HepG2 (cell line): Measurements from ENCODE around the gene DPF1. TPM values are rescaled to one million over a fixed set of nuclear protein-coding genes. Genes with fewer than 3 reads are reported as not detected.

Experiments
- ATAC-seq: fragments of 200-7000 bp; cut with Tn5 transposase; 3 replicates; pipeline ENCODE4 v1.9.1; 2020; ENCODE audit warnings: mild to moderate bottlenecking, moderate library complexity
- BruUV-seq: library from RNA; stranded (reverse); fragments of 400-500 nt; replicated peaks from 2 replicates; lab custom pipeline; 2021; lab: Mats Ljungman, UMichigan
- CTCF ChIA-PET: fragments of 300-600 bp; formaldehyde crosslinking; extraction: SDS; loops from one replicate; lab custom pipeline; 2021; ENCODE audit warnings: low total read pairs, inconsistent platforms, low intra/inter-chr PET ratio; lab: Yijun Ruan, JAX
- POLR2A ChIA-PET: fragments of 350-600 bp; sonication (Branson Sonifier 250); formaldehyde crosslinking; loops from one replicate; lab custom pipeline; 2020; ENCODE audit warnings: antibody characterized with exemption, inconsistent platforms; lab: Yijun Ruan, JAX
- DNase-seq: peaks from one replicate; pipeline ENCODE4 v3.0.0-alpha.2; 2015; ENCODE audit warnings: low spot score
- FAIRE-seq: peaks from 3 replicates; lab custom pipeline; 2011; peaks lifted over from hg19 to GRCh38; lab: Jason Lieb, UNC
- H2AFZ ChIP-seq: one replicate; pipeline ENCODE4 v1.6.1; 2011; ENCODE audit warnings: low read length, inconsistent platforms
- H3K27ac ChIP-seq: fragments of 300-600 bp; 3 replicates; pipeline ENCODE4 v1.8.0; 2011; ENCODE audit warnings: mixed run types, mild to moderate bottlenecking, mixed read lengths, low read length, inconsistent platforms; ENCODE audit not compliant: insufficient read depth; ENCODE audit errors: extremely low read length
- H3K27me3 ChIP-seq, 2 experiments: fragments of 200-600 bp in 1 of 2; 2 replicates in 1 of 2; 3 replicates in 1 of 2; pipeline versions ENCODE4 v1.6.0 to v1.8.0; 2011; ENCODE audit warnings: low read length in 2 of 2, mild to moderate bottlenecking in 2 of 2, moderate library complexity in 2 of 2, inconsistent platforms in 1 of 2; ENCODE audit not compliant: insufficient read depth in 2 of 2, control insufficient read depth in 1 of 2
- H3K36me3 ChIP-seq, 2 experiments: fragments of 200-600 bp in 1 of 2; replicated peaks in 1 of 2; 2 replicates in 1 of 2; 3 replicates in 1 of 2; pipeline versions ENCODE4 v1.5.1 to v1.8.0; 2011; ENCODE audit warnings: low read length in 2 of 2, inconsistent platforms in 1 of 2; ENCODE audit not compliant: insufficient read depth in 2 of 2, control insufficient read depth in 1 of 2
- H3K4me1 ChIP-seq: 2 replicates; pipeline ENCODE4 v1.5.1; 2012; ENCODE audit warnings: low read length, inconsistent platforms; ENCODE audit not compliant: insufficient read depth
- H3K4me2 ChIP-seq: 2 replicates; pipeline ENCODE4 v1.6.0; 2011; ENCODE audit warnings: low read depth, low read length, inconsistent platforms
- H3K4me3 ChIP-seq, 3 experiments: fragments of 200-600 bp in 1 of 3; sonication (generic), shearing (Covaris generic) in 1 of 3; replicated peaks in 1 of 3; 2 replicates each; pipeline ENCODE4 v1.5.1; 2011 to 2016; ENCODE audit warnings: low read length in 3 of 3, inconsistent platforms in 2 of 3, low read depth in 2 of 3, mild to moderate bottlenecking in 2 of 3, control low read depth in 1 of 3, mixed read lengths in 1 of 3; ENCODE audit not compliant: insufficient read depth in 1 of 3
- H3K79me2 ChIP-seq: one replicate; pipeline ENCODE4 v1.6.1; 2011; ENCODE audit warnings: low read length, inconsistent platforms; ENCODE audit not compliant: insufficient read depth
- H3K9ac ChIP-seq: 2 replicates; pipeline ENCODE4 v1.6.0; 2011; ENCODE audit warnings: mild to moderate bottlenecking, low read depth, low read length, inconsistent platforms; ENCODE audit not compliant: insufficient read depth
- H3K9me3 ChIP-seq: 2 replicates; pipeline ENCODE4 v1.5.1; 2012; ENCODE audit warnings: mild to moderate bottlenecking, low read length
- H4K20me1 ChIP-seq: 2 replicates; pipeline ENCODE4 v1.6.0; 2011; ENCODE audit warnings: inconsistent platforms, mild to moderate bottlenecking, low read length, moderate library complexity; ENCODE audit not compliant: insufficient read depth
- CEBPG ChIP-seq: IDR thresholded peaks from 2 replicates; pipeline ENCODE4 v1.6.1; 2016
- DPF2 ChIP-seq: sonication (generic); formaldehyde crosslinking; IDR thresholded peaks from 2 replicates; pipeline ENCODE4 v1.4.0; 2020; ENCODE audit warnings: mild to moderate bottlenecking, low read depth, missing genetic modification reagents, borderline replicate concordance
- GABPA ChIP-seq, 2 experiments: IDR thresholded peaks; 2 replicates each; pipeline ENCODE4 v1.6.1; 2011 to 2016; ENCODE audit warnings: low read depth in 2 of 2, low read length in 1 of 2, missing biosample characterization in 1 of 2, missing genetic modification characterization in 1 of 2
- MBNL3 ChIP-seq: fragments of 250-450 bp; sonication (Bioruptor Pico); conservative IDR thresholded peaks from 2 replicates; pipeline ENCODE4 v1.8.0; 2022; ENCODE audit warnings: mild to moderate bottlenecking, inconsistent platforms
- NFYC ChIP-seq: IDR thresholded peaks from 2 replicates; pipeline ENCODE4 v1.6.1; 2016; ENCODE audit warnings: missing genetic modification reagents, missing compliant biosample characterization
- RBAK ChIP-seq: sonication (generic); formaldehyde crosslinking; IDR thresholded peaks from 2 replicates; pipeline ENCODE4 v1.5.1; 2020; ENCODE audit warnings: mild to moderate bottlenecking, missing genetic modification reagents
- SP2 ChIP-seq: sonication (generic); formaldehyde crosslinking; IDR thresholded peaks from 2 replicates; pipeline ENCODE4 v1.5.1; 2020; ENCODE audit warnings: mild to moderate bottlenecking, missing genetic modification reagents
- SP4 ChIP-seq: sonication (generic); formaldehyde crosslinking; IDR thresholded peaks from 2 replicates; pipeline ENCODE4 v1.8.1; 2023; ENCODE audit warnings: mild to moderate bottlenecking, missing genetic modification reagents
- TMF1 ChIP-seq: sonication (generic); formaldehyde crosslinking; IDR thresholded peaks from 2 replicates; pipeline ENCODE4 v1.8.1; 2022; ENCODE audit warnings: low read depth, missing genetic modification reagents
- U2AF1 ChIP-seq: fragments of 200-400 bp; formaldehyde crosslinking; optimal IDR thresholded peaks from 2 replicates; pipeline ENCODE3; 2017; ENCODE audit warnings: mild to moderate bottlenecking, low read depth, low read length
- ZNF205 ChIP-seq: IDR thresholded peaks from 2 replicates; pipeline ENCODE4 v1.6.1; 2018; ENCODE audit warnings: missing biosample characterization, missing genetic modification reagents
- ZNF513 ChIP-seq: sonication (generic); formaldehyde crosslinking; conservative IDR thresholded peaks from 2 replicates; pipeline ENCODE4 v1.5.0; 2020; ENCODE audit warnings: missing genetic modification reagents
- ZNF598 ChIP-seq: sonication (generic); formaldehyde crosslinking; IDR thresholded peaks from 2 replicates; pipeline ENCODE4 v1.5.1; 2020; ENCODE audit warnings: mild to moderate bottlenecking, missing genetic modification reagents, borderline replicate concordance
- ZNF616 ChIP-seq: sonication (generic); formaldehyde crosslinking; IDR thresholded peaks from 2 replicates; pipeline ENCODE4 v1.5.0; 2020; ENCODE audit warnings: low read depth, mild to moderate bottlenecking, missing genetic modification reagents
- ZNF878 ChIP-seq: sonication (generic); formaldehyde crosslinking; IDR thresholded peaks from 2 replicates; pipeline ENCODE4 v1.8.1; 2023; ENCODE audit warnings: mild to moderate bottlenecking, missing genetic modification reagents, moderate library complexity
- ZSCAN22 ChIP-seq: sonication (generic); formaldehyde crosslinking; IDR thresholded peaks from 2 replicates; pipeline ENCODE4 v1.4.0; 2020; ENCODE audit warnings: mild to moderate bottlenecking, missing genetic modification reagents
- WGBS: methylation state at CpG from one replicate; pipeline ENCODE4 v1.1.6; 2017; ENCODE audit warnings: low lambda C conversion rate; 5-methylcytosine and 5-hydroxymethylcytosine counted together
- in situ Hi-C: cut with HindIII; loops from 2 replicates; pipeline ENCODE4 v1.10.0; 2017; ENCODE audit warnings: low pct_unique_long_range_greater_than_20kb; ENCODE audit not compliant: extremely low pct_ligation_motif_present
- intact Hi-C: fragments of 100-400 bp; cut with micrococcal nuclease; formaldehyde crosslinking; loops from one replicate; pipeline ENCODE4 v1.10.0; 2022; ENCODE audit not compliant: unreplicated experiment
- polyA plus RNA-seq, 8 experiments: library from polyadenylated mRNA; depleted of rRNA in 3 of 8; stranded (reverse) in 7 of 8; unstranded in 1 of 8; fragments of >200 nt; fragmentation: Illumina TruSeq in 4 of 8; extraction: Trizol in 4 of 8; gene quantifications; 2 replicates each; pipeline versions ENCODE4 v1.2.1 to v1.2.3, GENCODE V29; 2011 to 2016; ENCODE audit warnings: low read depth in 4 of 8, missing spikeins in 1 of 8, mixed read lengths in 1 of 8; ENCODE audit not compliant: insufficient read depth in 1 of 8
- total RNA-seq, 5 experiments: library from RNA; depleted of rRNA; stranded (reverse); fragments of >200 nt; fragmentation: Illumina TruSeq; extraction: Trizol; gene quantifications; 2 replicates each; pipeline ENCODE4 v1.2.3, GENCODE V29; 2016; ENCODE audit warnings: low read depth in 1 of 5
- TF ChIP-seq, protein P1 (sequence below): sonication (generic); formaldehyde crosslinking; IDR thresholded peaks from 2 replicates; pipeline ENCODE4 v1.8.1; 2022; ENCODE audit warnings: mild to moderate bottlenecking, missing genetic modification reagents
- TF ChIP-seq, protein P2 (sequence below): sonication (generic); formaldehyde crosslinking; IDR thresholded peaks from 2 replicates; pipeline ENCODE4 v1.8.1; 2023; ENCODE audit warnings: mild to moderate bottlenecking, missing genetic modification reagents, borderline replicate concordance

DPF1 gene
- total and polyA plus RNA-seq, 2 of the 13 experiments (the other 11 are each of a cell fraction or from before 2014, with no cell fraction given) = 1.0 to 3.2 TPM

DNA sequence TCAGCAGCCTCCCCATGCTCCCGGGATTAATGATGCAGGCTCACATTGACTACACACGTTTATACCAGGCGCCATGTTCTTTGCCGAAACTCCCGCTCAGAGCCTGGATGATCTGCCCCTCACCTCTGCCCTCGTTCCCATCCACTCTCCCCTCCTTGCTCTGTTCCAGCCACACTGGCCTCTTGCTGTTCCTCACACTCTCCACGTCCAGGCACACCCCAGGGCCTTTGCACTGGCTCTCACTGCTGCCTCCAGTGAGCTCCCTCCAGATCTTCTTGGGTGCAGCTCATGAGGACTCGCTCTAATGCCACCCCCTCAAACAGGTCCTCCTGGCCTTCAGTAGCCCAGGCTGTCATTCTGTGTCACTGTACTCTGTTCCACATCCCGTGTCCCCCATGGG lies 39.2 kb downstream of the DPF1 start:
- no peak overlapping the region for H3K4me3 ChIP-seq
- no TSS peak for BruUV-seq
- H2AFZ ChIP-seq = no peak overlapping the region
- 91% methylated on average over 9 of the region's 9 CpGs for WGBS
- ChIA-PET CTCF (no interaction called here), POLR2A (no interaction called here)
- intact Hi-C loops (no loop called here), in situ Hi-C loops (no loop called here)
- ATAC-seq (no peak), DNase-seq (no peak), FAIRE-seq (no peak)
- no peak for TF ChIP-seq RBAK (CRISPR knock-in tag)
- no peak for TF ChIP-seq ZNF616 (CRISPR knock-in tag)
- no peak for TF ChIP-seq MBNL3 (CRISPR knock-in tag)
- TF ChIP-seq ZNF598 (CRISPR knock-in tag) = no peak
- no peak for TF ChIP-seq U2AF1
- H3K9ac ChIP-seq = no peak overlapping the region
- H3K27ac ChIP-seq = no peak overlapping the region
- H4K20me1 ChIP-seq = no peaks in the 10 kb centered on the region
- H3K79me2 ChIP-seq = no peaks in the 10 kb centered on the region
- peaks cover 5% of the 10 kb centered on the region; the same call in 1 of the 2 replicates for H3K9me3 ChIP-seq
- H3K4me2 ChIP-seq = no peak overlapping the region
- no peaks in the 10 kb centered on the region for H3K27me3 ChIP-seq
- H3K36me3 ChIP-seq = peaks cover 0 to 6% of the 10 kb centered on the region in 2 experiments; a peak in 3 of 5 replicates
- H3K4me1 ChIP-seq = no peaks in the 10 kb centered on the region

DNA sequence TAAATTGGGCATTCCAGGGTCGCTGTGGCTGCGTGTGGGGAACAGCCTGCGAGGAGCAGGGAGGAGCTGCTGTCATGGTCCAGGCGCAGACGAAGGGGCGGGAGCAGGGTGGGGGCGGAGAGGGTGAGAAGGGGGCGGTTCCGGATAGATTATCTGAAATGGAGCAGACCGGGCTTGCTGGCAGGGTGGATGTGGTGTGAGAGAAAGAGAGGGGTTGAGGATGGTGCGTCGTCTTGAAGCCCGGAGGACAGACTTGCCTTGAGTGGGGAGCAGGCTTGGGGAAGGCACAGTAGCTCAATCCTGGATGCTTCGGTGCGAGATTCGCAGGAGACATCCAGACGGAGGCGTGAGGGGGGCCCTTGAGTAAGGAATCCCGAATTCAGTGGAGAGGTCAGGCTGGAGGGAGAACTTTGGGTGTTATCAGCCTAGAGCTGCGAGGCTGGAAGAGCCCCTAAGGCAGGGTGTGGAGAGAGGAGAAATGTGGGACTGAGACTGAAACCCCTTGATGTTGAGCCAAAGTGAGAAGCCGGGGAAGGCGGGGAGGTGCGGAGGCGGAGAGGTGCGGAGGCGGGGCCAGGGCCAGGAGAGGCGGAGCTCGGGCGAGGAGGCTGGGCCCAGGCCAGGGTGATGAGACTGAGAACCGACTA lies 40.6 kb downstream of the DPF1 start:
- Histone ChIP-seq H3K9me3 (peaks cover 8% of the 10 kb centered on the region; the same call in 1 of the 2 replicates), H3K9ac (no peak overlapping the region), H3K4me2 (no peak overlapping the region), H3K79me2 (no peaks in the 10 kb centered on the region), H3K4me3 (no peak overlapping the region), H3K36me3 (peaks cover 0 to 6% of the 10 kb centered on the region in 2 experiments; a peak in 3 of 5 replicates), H3K27me3 (no peaks in the 10 kb centered on the region), H3K27ac (no peak overlapping the region), H2AFZ (no peak overlapping the region), H4K20me1 (no peaks in the 10 kb centered on the region), H3K4me1 (no peaks in the 10 kb centered on the region)
- in situ Hi-C loops (no loop called here), intact Hi-C loops (no loop called here)
- POLR2A ChIA-PET = no interaction called here
- WGBS = 95% methylated on average over 30 of the region's 30 CpGs
- DNase-seq (no peak), ATAC-seq (no peak), FAIRE-seq (no peak)
- CTCF ChIA-PET = no interaction called here
- BruUV-seq = no TSS peak
- TF ChIP-seq TMF1 (CRISPR knock-in tag) (no peak), SP4 (no peak), ZNF513 (CRISPR knock-in tag) (no peak), ZNF205 (CRISPR knock-in tag) (no peak), CEBPG (no peak), SP2 (CRISPR knock-in tag) (no peak), NFYC (CRISPR knock-in tag) (no peak), DPF2 (no peak), ZSCAN22 (no peak), ZNF878 (CRISPR knock-in tag) (no peak), GABPA (IDR thresholded peaks at IDR 0.05; ENCODE audit: low read depth, low read length) (no peak), GABPA (CRISPR knock-in tag; IDR thresholded peaks at IDR 0.05; ENCODE audit: low read depth) (no peak)
- TF ChIP-seq, protein P1, sequence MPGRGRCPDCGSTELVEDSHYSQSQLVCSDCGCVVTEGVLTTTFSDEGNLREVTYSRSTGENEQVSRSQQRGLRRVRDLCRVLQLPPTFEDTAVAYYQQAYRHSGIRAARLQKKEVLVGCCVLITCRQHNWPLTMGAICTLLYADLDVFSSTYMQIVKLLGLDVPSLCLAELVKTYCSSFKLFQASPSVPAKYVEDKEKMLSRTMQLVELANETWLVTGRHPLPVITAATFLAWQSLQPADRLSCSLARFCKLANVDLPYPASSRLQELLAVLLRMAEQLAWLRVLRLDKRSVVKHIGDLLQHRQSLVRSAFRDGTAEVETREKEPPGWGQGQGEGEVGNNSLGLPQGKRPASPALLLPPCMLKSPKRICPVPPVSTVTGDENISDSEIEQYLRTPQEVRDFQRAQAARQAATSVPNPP = no peak
- TF ChIP-seq, protein P2, sequence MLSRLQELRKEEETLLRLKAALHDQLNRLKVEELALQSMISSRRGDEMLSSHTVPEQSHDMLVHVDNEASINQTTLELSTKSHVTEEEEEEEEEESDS (CRISPR knock-in tag) = no peak
